Panc1 (cell line): ENCODE data around the gene KRTAP21-1. TPM values are rescaled to one million over a fixed set of nuclear protein-coding genes. Genes with fewer than 3 reads are reported as not detected.

Experiments
- ATAC-seq: fragments of 200-7000 bp; cut with Tn5 transposase; 2 replicates; pipeline ENCODE4 v1.9.1; 2020; ENCODE audit warnings: mild to moderate bottlenecking, moderate library complexity
- BruUV-seq: library from RNA; stranded (reverse); fragments of 400-500 nt; replicated peaks from 2 replicates; lab custom pipeline; 2021; lab: Mats Ljungman, UMichigan
- CTCF ChIA-PET: fragments of 300-600 bp; sonication (Branson Sonifier 250); formaldehyde crosslinking; loops from one replicate; lab custom pipeline; 2022; ENCODE audit warnings: antibody characterized with exemption; lab: Charles Lee
- POLR2A ChIA-PET: fragments of 300-600 bp; sonication (Branson Sonifier 250); formaldehyde crosslinking; loops from one replicate; lab custom pipeline; 2022; ENCODE audit warnings: antibody characterized with exemption; lab: Charles Lee
- DNase-seq: peaks from one replicate; pipeline ENCODE4 v3.0.0-alpha.2; 2010; ENCODE audit warnings: low read depth, low spot score
- H3K27ac ChIP-seq: 2 replicates; pipeline ENCODE4 v1.5.1; 2011; ENCODE audit warnings: mild to moderate bottlenecking, low read length, inconsistent platforms
- H3K27me3 ChIP-seq: fragments of 200-500 bp; sonication (Bioruptor generic); 2 replicates; pipeline ENCODE4 v1.6.0; 2014; ENCODE audit warnings: low read length, inconsistent platforms; ENCODE audit not compliant: control insufficient read depth, insufficient read depth
- H3K36me3 ChIP-seq: fragments of 200-500 bp; sonication (Bioruptor generic); 2 replicates; pipeline ENCODE4 v1.5.1; 2014; ENCODE audit warnings: inconsistent platforms, mild to moderate bottlenecking, low read length, moderate library complexity; ENCODE audit not compliant: control insufficient read depth, insufficient read depth
- H3K4me1 ChIP-seq: 2 replicates; pipeline ENCODE4 v1.5.1; 2011; ENCODE audit warnings: inconsistent platforms, mild to moderate bottlenecking, low read length, moderate library complexity; ENCODE audit not compliant: control insufficient read depth, insufficient read depth
- H3K4me3 ChIP-seq, 2 experiments: 2 replicates each; pipeline ENCODE4 v1.5.1; 2011 to 2012; ENCODE audit warnings: low read depth in 2 of 2, low read length in 2 of 2, mild to moderate bottlenecking in 2 of 2, inconsistent platforms in 1 of 2, moderate library complexity in 1 of 2
- H3K9me3 ChIP-seq: fragments of 200-500 bp; sonication (Bioruptor generic); 2 replicates; pipeline ENCODE4 v1.5.1; 2014; ENCODE audit warnings: low read depth, mild to moderate bottlenecking, inconsistent platforms, low read length, moderate library complexity; ENCODE audit not compliant: control insufficient read depth, insufficient read depth
- POLR2AphosphoS5 ChIP-seq: IDR thresholded peaks from 2 replicates; pipeline ENCODE4 v1.6.1; 2012; ENCODE audit warnings: mild to moderate bottlenecking, low read depth, low read length, moderate library complexity
- SIN3A ChIP-seq: IDR thresholded peaks from 2 replicates; pipeline ENCODE4 v1.6.1; 2012; ENCODE audit warnings: low read depth, mild to moderate bottlenecking, low read length, moderate library complexity, borderline replicate concordance; ENCODE audit not compliant: insufficient read depth
- TCF7L2 ChIP-seq: IDR thresholded peaks from 2 replicates; pipeline ENCODE4 v1.6.1; 2011; ENCODE audit warnings: mild to moderate bottlenecking, low read depth, low read length, inconsistent platforms
- in situ Hi-C: cut with HindIII; loops from 2 replicates; pipeline ENCODE4 v1.10.0; 2016; ENCODE audit warnings: low sequenced_read_pairs, low pct_unique_long_range_greater_than_20kb
- intact Hi-C: fragments of 100-400 bp; cut with micrococcal nuclease; formaldehyde crosslinking; loops from one replicate; pipeline ENCODE4 v1.10.0; 2022; ENCODE audit not compliant: unreplicated experiment
- total RNA-seq: library from RNA; stranded (reverse); gene quantifications from one replicate; pipeline ENCODE4 v1.2.1, GENCODE V29; 2021; ENCODE audit not compliant: unreplicated experiment
- TF ChIP-seq, protein P1 (sequence below): fragments of 450-650 bp; IDR thresholded peaks from 2 replicates; pipeline ENCODE4 v1.5.1; 2017; ENCODE audit warnings: mild to moderate bottlenecking
- TF ChIP-seq, protein P2 (sequence below), 2 experiments: IDR thresholded peaks; 2 replicates each; pipeline ENCODE4 v1.6.1; 2011 to 2012; ENCODE audit warnings: low read depth in 2 of 2, control low read depth in 1 of 2, low read length in 1 of 2, mild to moderate bottlenecking in 1 of 2, moderate library complexity in 1 of 2; ENCODE audit not compliant: insufficient read depth in 1 of 2

KRTAP21-1 gene
- total RNA-seq, 1 experiment from 2014 or later: not detected

DNA sequence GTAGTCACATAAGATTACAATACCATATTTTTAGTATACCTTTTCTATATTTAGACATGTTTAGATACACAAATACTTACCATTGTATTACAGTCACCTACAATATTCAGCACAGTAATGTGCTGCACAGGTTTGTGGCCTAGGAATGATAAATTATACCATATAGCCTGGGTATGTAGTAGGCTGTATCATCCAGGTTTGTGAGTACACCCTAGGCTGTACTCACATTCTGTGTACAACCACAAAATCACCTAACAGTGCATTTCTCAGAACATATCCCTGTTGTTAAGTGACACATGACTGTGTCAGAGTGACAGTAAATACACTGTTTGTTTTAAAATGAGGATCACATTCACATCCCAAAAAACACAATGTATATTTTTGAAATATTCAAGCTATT, 47.8 kb downstream of the KRTAP21-1 start:
- no peaks in the 10 kb centered on the region for H3K9me3 ChIP-seq
- no TSS peak for BruUV-seq
- ATAC-seq: no peak
- no peaks in the 10 kb centered on the region for H3K36me3 ChIP-seq
- ChIA-PET CTCF (no interaction called here), POLR2A (no interaction called here)
- in situ Hi-C loops: no loop called here
- intact Hi-C loops: no loop called here
- no peaks in the 10 kb centered on the region for H3K4me1 ChIP-seq
- no peak for DNase-seq
- H3K4me3 ChIP-seq: no peak overlapping the region
- H3K27me3 ChIP-seq: no peaks in the 10 kb centered on the region
- H3K27ac ChIP-seq: no peak overlapping the region
- TF ChIP-seq TCF7L2: no peak
- TF ChIP-seq, protein P1, sequence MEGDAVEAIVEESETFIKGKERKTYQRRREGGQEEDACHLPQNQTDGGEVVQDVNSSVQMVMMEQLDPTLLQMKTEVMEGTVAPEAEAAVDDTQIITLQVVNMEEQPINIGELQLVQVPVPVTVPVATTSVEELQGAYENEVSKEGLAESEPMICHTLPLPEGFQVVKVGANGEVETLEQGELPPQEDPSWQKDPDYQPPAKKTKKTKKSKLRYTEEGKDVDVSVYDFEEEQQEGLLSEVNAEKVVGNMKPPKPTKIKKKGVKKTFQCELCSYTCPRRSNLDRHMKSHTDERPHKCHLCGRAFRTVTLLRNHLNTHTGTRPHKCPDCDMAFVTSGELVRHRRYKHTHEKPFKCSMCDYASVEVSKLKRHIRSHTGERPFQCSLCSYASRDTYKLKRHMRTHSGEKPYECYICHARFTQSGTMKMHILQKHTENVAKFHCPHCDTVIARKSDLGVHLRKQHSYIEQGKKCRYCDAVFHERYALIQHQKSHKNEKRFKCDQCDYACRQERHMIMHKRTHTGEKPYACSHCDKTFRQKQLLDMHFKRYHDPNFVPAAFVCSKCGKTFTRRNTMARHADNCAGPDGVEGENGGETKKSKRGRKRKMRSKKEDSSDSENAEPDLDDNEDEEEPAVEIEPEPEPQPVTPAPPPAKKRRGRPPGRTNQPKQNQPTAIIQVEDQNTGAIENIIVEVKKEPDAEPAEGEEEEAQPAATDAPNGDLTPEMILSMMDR: no peak
- TF ChIP-seq, protein P2, sequence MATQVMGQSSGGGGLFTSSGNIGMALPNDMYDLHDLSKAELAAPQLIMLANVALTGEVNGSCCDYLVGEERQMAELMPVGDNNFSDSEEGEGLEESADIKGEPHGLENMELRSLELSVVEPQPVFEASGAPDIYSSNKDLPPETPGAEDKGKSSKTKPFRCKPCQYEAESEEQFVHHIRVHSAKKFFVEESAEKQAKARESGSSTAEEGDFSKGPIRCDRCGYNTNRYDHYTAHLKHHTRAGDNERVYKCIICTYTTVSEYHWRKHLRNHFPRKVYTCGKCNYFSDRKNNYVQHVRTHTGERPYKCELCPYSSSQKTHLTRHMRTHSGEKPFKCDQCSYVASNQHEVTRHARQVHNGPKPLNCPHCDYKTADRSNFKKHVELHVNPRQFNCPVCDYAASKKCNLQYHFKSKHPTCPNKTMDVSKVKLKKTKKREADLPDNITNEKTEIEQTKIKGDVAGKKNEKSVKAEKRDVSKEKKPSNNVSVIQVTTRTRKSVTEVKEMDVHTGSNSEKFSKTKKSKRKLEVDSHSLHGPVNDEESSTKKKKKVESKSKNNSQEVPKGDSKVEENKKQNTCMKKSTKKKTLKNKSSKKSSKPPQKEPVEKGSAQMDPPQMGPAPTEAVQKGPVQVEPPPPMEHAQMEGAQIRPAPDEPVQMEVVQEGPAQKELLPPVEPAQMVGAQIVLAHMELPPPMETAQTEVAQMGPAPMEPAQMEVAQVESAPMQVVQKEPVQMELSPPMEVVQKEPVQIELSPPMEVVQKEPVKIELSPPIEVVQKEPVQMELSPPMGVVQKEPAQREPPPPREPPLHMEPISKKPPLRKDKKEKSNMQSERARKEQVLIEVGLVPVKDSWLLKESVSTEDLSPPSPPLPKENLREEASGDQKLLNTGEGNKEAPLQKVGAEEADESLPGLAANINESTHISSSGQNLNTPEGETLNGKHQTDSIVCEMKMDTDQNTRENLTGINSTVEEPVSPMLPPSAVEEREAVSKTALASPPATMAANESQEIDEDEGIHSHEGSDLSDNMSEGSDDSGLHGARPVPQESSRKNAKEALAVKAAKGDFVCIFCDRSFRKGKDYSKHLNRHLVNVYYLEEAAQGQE (IDR thresholded peaks at IDR 0.05; ENCODE audit: insufficient read depth in 1 of 2, low read depth in 2 of 2, low read length in 1 of 2): no peak
- TF ChIP-seq POLR2AphosphoS5: no peak
- TF ChIP-seq SIN3A: no peak

Other genes with a start within 250 kb of the KRTAP21-1 start
- not detected for gene KRTAP19-6, start 213.6 kb downstream of the KRTAP21-1 start, total RNA-seq
- not detected for gene KRTAP19-7, start 194.1 kb downstream of the KRTAP21-1 start, total RNA-seq
- gene KRTAP22-2, start 165.0 kb downstream of the KRTAP21-1 start, total RNA-seq: not detected
- gene KRTAP6-3, start 163.0 kb downstream of the KRTAP21-1 start, total RNA-seq: not detected
- not detected for gene KRTAP6-2, start 156.5 kb downstream of the KRTAP21-1 start, total RNA-seq
- not detected for gene KRTAP22-1, start 154.3 kb downstream of the KRTAP21-1 start, total RNA-seq
- gene KRTAP6-1, start 141.5 kb downstream of the KRTAP21-1 start, total RNA-seq: not detected
- not detected for gene KRTAP20-1, start 139.0 kb downstream of the KRTAP21-1 start, total RNA-seq
- gene KRTAP20-4, start 134.8 kb downstream of the KRTAP21-1 start, total RNA-seq: not detected
- gene KRTAP20-2, start 120.2 kb downstream of the KRTAP21-1 start, total RNA-seq: not detected
- gene KRTAP20-3, start 112.6 kb downstream of the KRTAP21-1 start, total RNA-seq: not detected
- not detected for gene KRTAP21-3, start 36.7 kb downstream of the KRTAP21-1 start, total RNA-seq
- not detected for gene KRTAP21-2, start 8.2 kb downstream of the KRTAP21-1 start, total RNA-seq
- not detected for gene KRTAP8-1, start 57.8 kb upstream of the KRTAP21-1 start, total RNA-seq
- gene KRTAP7-1, start 74.3 kb upstream of the KRTAP21-1 start, total RNA-seq: not detected
- gene KRTAP11-1, start 126.2 kb upstream of the KRTAP21-1 start, total RNA-seq: not detected